ENCODE measurements around the gene WNT7A. TPM values are rescaled to one million over a fixed set of nuclear protein-coding genes. Genes with fewer than 3 reads are reported as not detected.

Gene WNT7A
- polyA plus RNA-seq, 1 of the 3 experiments (the other 2 are of a cell fraction): not detected

DNA sequence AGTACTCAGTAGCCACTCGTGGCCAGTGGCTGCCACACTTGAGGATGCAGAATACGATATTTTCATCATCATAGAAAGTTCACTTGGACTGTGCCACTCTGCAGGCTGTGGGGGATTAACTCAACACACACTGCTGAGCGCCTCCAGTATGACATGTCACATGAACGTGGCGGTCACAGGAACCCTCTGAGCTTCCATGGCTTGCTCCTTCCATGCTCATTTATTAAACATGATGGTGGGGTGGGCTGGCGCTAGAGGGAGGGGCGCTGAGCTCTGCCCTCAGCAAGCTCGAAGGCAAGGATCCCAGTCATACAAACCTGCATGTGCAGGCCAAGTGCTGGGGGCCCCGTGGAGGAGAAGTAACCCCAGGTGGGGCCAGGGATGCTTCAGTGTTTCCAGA lies 85.5 kb downstream of the WNT7A start:
- Histone ChIP-seq H3K36me3 (replicated peaks in 1 of 2; ENCODE audit: control insufficient read depth in 1 of 2, insufficient read depth in 2 of 2, low read length in 1 of 2) (no peaks in the 10 kb centered on the region), H2AFZ (ENCODE audit: low read depth) (no peak overlapping the region), H3K4me3 (ENCODE audit: low read depth in 2 of 2, low read length in 1 of 2) (no peak overlapping the region), H3K4me1 (ENCODE audit: control insufficient read depth in 1 of 2, insufficient read depth in 2 of 2, low read depth in 1 of 2, low read length in 1 of 2) (peaks cover 0 to 25% of the 10 kb centered on the region in 2 experiments; a peak in 2 of 4 replicates), H3K9ac (no peak overlapping the region), H3K27me3 (ENCODE audit: insufficient read depth) (no peaks in the 10 kb centered on the region), H4K20me1 (ENCODE audit: insufficient read depth) (no peaks in the 10 kb centered on the region), H3K79me2 (ENCODE audit: insufficient read depth) (no peaks in the 10 kb centered on the region), H3K4me2 (no peak overlapping the region), H3F3A (replicated peaks; ENCODE audit: insufficient read depth) (no peaks in the 10 kb centered on the region), H3K9me3 (no peaks in the 10 kb centered on the region), H3K9me2 (no peaks in the 10 kb centered on the region), H3K27ac (ENCODE audit: low read depth in 2 of 2, low read length in 1 of 2) (no peak overlapping the region)
- CTCF ChIA-PET: interaction anchor here (0.6 to 2.7 kb wide), 4 partner anchors 13 to 136 kb away, joined by 3 to 12 read pairs (median 6); no protein-coding TSS in a partner anchor
- WGBS (ENCODE audit: low lambda C conversion rate): 20% methylated on average over 9 of the region's 9 CpGs
- POLR2A ChIA-PET: no interaction called here
- no peak for DNase-seq
- TF ChIP-seq NFIC (IDR thresholded peaks at IDR 0.05; ENCODE audit: borderline replicate concordance) (no peak), FOSL2 (IDR thresholded peaks at IDR 0.05; ENCODE audit: borderline replicate concordance, low read depth) (no peak), EZH2phosphoT487 (IDR thresholded peaks at IDR 0.05; ENCODE audit: borderline replicate concordance, low read depth) (no peak), TAF1 (IDR thresholded peaks at IDR 0.05; ENCODE audit: borderline replicate concordance, low read depth, low read length) (no peak), EP300 (IDR thresholded peaks at IDR 0.05; ENCODE audit: borderline replicate concordance in 1 of 2, low read depth in 1 of 2, low read length in 1 of 2) (no peak), FOXM1 (IDR thresholded peaks at IDR 0.05; ENCODE audit: low read depth) (no peak), TEAD4 (IDR thresholded peaks at IDR 0.05; ENCODE audit: borderline replicate concordance, insufficient read depth) (no peak), NRF1 (IDR thresholded peaks at IDR 0.05; ENCODE audit: low read depth, low read length) (no peak), FOXJ3 (CRISPR knock-in tag; IDR thresholded peaks at IDR 0.05) (no peak), RXRA (IDR thresholded peaks at IDR 0.05; ENCODE audit: borderline replicate concordance, low read depth) (no peak), CTCF (IDR thresholded peaks at IDR 0.05) (no peak)
- TF ChIP-seq, protein P1, sequence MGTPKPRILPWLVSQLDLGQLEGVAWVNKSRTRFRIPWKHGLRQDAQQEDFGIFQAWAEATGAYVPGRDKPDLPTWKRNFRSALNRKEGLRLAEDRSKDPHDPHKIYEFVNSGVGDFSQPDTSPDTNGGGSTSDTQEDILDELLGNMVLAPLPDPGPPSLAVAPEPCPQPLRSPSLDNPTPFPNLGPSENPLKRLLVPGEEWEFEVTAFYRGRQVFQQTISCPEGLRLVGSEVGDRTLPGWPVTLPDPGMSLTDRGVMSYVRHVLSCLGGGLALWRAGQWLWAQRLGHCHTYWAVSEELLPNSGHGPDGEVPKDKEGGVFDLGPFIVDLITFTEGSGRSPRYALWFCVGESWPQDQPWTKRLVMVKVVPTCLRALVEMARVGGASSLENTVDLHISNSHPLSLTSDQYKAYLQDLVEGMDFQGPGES (IDR thresholded peaks at IDR 0.05; ENCODE audit: low read depth, low read length): no peak

DNA sequence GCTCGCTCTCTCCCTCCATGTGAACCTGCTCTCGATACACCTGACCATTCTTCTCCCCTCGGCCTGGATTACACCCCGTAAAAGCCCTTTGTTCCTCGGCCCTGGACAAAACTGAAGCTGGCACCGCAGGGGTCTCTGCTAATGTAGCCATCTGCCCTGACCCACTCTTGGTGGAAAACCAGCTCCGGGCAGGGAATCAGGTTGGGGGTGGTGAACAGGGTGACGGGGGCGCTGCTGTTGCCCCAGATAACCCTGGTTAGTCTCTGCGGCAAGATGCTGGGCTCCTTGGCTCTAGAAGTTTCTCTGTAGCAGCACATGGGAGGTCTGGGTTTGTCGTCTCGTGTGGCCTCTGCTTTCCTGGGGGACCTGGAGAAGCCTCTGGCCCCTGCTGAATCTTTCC lies 86.4 kb downstream of the WNT7A start:
- Histone ChIP-seq H3K36me3 (replicated peaks in 1 of 2; ENCODE audit: control insufficient read depth in 1 of 2, insufficient read depth in 2 of 2, low read length in 1 of 2) (no peaks in the 10 kb centered on the region), H2AFZ (ENCODE audit: low read depth) (no peak overlapping the region), H3K9ac (no peak overlapping the region), H3K9me2 (no peaks in the 10 kb centered on the region), H3K9me3 (no peaks in the 10 kb centered on the region), H3K79me2 (ENCODE audit: insufficient read depth) (no peaks in the 10 kb centered on the region), H3K27ac (ENCODE audit: low read depth in 2 of 2, low read length in 1 of 2) (no peak overlapping the region), H3F3A (replicated peaks; ENCODE audit: insufficient read depth) (no peaks in the 10 kb centered on the region), H3K4me2 (no peak overlapping the region), H4K20me1 (ENCODE audit: insufficient read depth) (no peaks in the 10 kb centered on the region), H3K27me3 (ENCODE audit: insufficient read depth) (no peaks in the 10 kb centered on the region), H3K4me3 (ENCODE audit: low read depth in 2 of 2, low read length in 1 of 2) (no peak overlapping the region), H3K4me1 (ENCODE audit: control insufficient read depth in 1 of 2, insufficient read depth in 2 of 2, low read depth in 1 of 2, low read length in 1 of 2) (peaks cover 0 to 25% of the 10 kb centered on the region in 2 experiments; a peak in 2 of 4 replicates)
- ChIA-PET POLR2A (no interaction called here), CTCF (interaction anchor here (0.6 to 2.7 kb wide), 6 partner anchors 12 to 955 kb away, joined by 3 to 12 read pairs (median 4); no protein-coding TSS in a partner anchor)
- no peak for DNase-seq
- 57% methylated on average over 11 of the region's 12 CpGs for WGBS (ENCODE audit: low lambda C conversion rate)
- TF ChIP-seq EZH2phosphoT487 (IDR thresholded peaks at IDR 0.05; ENCODE audit: borderline replicate concordance, low read depth): no peak
- TF ChIP-seq MXI1 (IDR thresholded peaks at IDR 0.05; ENCODE audit: low read depth, low read length): no peak
- no peak for TF ChIP-seq CTCF (IDR thresholded peaks at IDR 0.05)
- no peak for TF ChIP-seq NRF1 (IDR thresholded peaks at IDR 0.05; ENCODE audit: low read depth, low read length)
- TF ChIP-seq FOXJ3 (CRISPR knock-in tag; IDR thresholded peaks at IDR 0.05): no peak
- TF ChIP-seq ELF1 (IDR thresholded peaks at IDR 0.05): no peak
- TF ChIP-seq SMC3 (IDR thresholded peaks at IDR 0.05; ENCODE audit: low read depth, low read length): no peak
- TF ChIP-seq, protein P2, sequence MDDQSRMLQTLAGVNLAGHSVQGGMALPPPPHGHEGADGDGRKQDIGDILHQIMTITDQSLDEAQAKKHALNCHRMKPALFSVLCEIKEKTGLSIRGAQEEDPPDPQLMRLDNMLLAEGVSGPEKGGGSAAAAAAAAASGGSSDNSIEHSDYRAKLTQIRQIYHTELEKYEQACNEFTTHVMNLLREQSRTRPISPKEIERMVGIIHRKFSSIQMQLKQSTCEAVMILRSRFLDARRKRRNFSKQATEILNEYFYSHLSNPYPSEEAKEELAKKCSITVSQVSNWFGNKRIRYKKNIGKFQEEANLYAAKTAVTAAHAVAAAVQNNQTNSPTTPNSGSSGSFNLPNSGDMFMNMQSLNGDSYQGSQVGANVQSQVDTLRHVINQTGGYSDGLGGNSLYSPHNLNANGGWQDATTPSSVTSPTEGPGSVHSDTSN (IDR thresholded peaks at IDR 0.05): no peak
- TF ChIP-seq FOXM1 (IDR thresholded peaks at IDR 0.05; ENCODE audit: low read depth): no peak
- no peak for TF ChIP-seq TAF1 (IDR thresholded peaks at IDR 0.05; ENCODE audit: borderline replicate concordance, low read depth, low read length)
- TF ChIP-seq RCOR1 (IDR thresholded peaks at IDR 0.05; ENCODE audit: low read length): no peak
- TF ChIP-seq USF1 (IDR thresholded peaks at IDR 0.05; ENCODE audit: borderline replicate concordance, low read depth): no peak

All from SK-N-SH (cell line).